Activated CD4-positive, alpha-beta memory T cell treated with anti-CD3 and anti-CD28 coated beads, Interleukin-2, amount 10 ng/mL, durations not matched to agents 7 days and 5 days (primary cell): ENCODE results near the gene PLP1. TPM values are rescaled to one million over a fixed set of nuclear protein-coding genes. Genes with fewer than 3 reads are reported as not detected.
"Not testable (repeated sequence)": the region's sequence is repeated elsewhere in the genome, so short reads cannot be mapped to it uniquely, and the experiment has no call there.

Experiments
- CTCF ChIA-PET: fragments of 350-600 bp; sonication (Branson Sonifier 250); formaldehyde crosslinking; loops from one replicate; lab custom pipeline; 2021; ENCODE audit warnings: antibody characterized with exemption, inconsistent platforms; lab: Charles Lee
- POLR2A ChIA-PET: fragments of 350-600 bp; sonication (Branson Sonifier 250); formaldehyde crosslinking; loops from one replicate; lab custom pipeline; 2021; ENCODE audit warnings: antibody characterized with exemption; lab: Charles Lee
- DNase-seq: peaks from one replicate; pipeline ENCODE4 v3.0.0-alpha.2; 2020
- H3K27ac Mint-ChIP-seq: one replicate; pipeline ENCODE4 v1.8.0; 2021; ENCODE audit warnings: mild to moderate bottlenecking, mixed read lengths
- H3K27me3 Mint-ChIP-seq: one replicate; pipeline ENCODE4 v1.8.0; 2021; ENCODE audit warnings: mixed read lengths
- H3K36me3 Mint-ChIP-seq: one replicate; pipeline ENCODE4 v1.8.0; 2021; ENCODE audit warnings: low read depth, mixed read lengths
- H3K4me1 Mint-ChIP-seq: one replicate; pipeline ENCODE4 v1.8.0; 2021; ENCODE audit warnings: mixed read lengths
- H3K4me3 Mint-ChIP-seq: one replicate; pipeline ENCODE4 v1.8.0; 2021; ENCODE audit warnings: mild to moderate bottlenecking, mixed read lengths
- H3K9me3 Mint-ChIP-seq: one replicate; pipeline ENCODE4 v1.8.0; 2021; ENCODE audit warnings: mixed read lengths
- total RNA-seq, 2 experiments: library from RNA; stranded (reverse); gene quantifications; one replicate each; pipeline ENCODE4 v1.2.3, GENCODE V29; 2021

The PLP1 gene
- total RNA-seq, 2 experiments from 2014 or later, result not detected

DNA sequence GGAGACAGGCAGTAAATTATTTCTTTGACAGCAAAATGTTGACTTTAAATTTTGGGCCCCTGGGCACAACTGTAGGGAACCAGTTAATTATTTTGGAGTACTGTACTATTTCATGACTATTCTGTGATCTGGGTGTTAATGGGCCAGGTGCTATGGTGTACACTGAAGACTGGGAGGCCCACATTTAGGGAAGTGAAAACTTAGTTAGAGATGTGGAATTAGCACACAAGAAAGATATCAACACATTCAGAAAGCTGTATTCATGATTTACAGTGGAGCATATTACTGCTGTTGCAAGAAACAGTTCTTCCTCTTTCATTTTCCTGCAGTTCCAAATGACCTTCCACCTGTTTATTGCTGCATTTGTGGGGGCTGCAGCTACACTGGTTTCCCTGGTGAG is 12.4 kb downstream of the PLP1 start:
- CTCF ChIA-PET, result no interaction called here
- Mint-ChIP-seq H3K4me1 (peaks cover 3% of the 10 kb centered on the region), H3K27me3 (peaks cover 8% of the 10 kb centered on the region), H3K4me3 (no peak overlapping the region), H3K9me3 (no peaks in the 10 kb centered on the region), H3K27ac (no peak overlapping the region), H3K36me3 (no peaks in the 10 kb centered on the region)
- POLR2A ChIA-PET, result no interaction called here
- no peak for DNase-seq

DNA sequence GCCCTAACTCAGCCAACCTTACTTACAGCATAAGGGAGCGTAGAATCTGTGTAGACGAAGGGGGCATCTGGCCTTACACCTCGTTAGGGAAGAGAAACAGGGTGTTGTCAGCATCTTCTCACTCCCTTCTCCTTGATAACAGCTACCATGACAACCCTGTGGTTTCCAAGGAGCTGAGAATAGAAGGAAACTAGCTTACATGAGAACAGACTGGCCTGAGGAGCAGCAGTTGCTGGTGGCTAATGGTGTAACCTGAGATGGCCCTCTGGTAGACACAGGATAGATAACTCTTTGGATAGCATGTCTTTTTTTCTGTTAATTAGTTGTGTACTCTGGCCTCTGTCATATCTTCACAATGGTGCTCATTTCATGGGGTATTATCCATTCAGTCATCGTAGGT is 14.6 kb downstream of the PLP1 start:
- H3K36me3 Mint-ChIP-seq, result no peaks in the 10 kb centered on the region
- peaks cover 8% of the 10 kb centered on the region for H3K27me3 Mint-ChIP-seq
- ChIA-PET CTCF (no interaction called here), POLR2A (no interaction called here)
- no peak overlapping the region for H3K4me3 Mint-ChIP-seq
- no peaks in the 10 kb centered on the region for H3K9me3 Mint-ChIP-seq
- H3K4me1 Mint-ChIP-seq, result peaks cover 3% of the 10 kb centered on the region
- no peak for DNase-seq
- H3K27ac Mint-ChIP-seq, result no peak overlapping the region

DNA sequence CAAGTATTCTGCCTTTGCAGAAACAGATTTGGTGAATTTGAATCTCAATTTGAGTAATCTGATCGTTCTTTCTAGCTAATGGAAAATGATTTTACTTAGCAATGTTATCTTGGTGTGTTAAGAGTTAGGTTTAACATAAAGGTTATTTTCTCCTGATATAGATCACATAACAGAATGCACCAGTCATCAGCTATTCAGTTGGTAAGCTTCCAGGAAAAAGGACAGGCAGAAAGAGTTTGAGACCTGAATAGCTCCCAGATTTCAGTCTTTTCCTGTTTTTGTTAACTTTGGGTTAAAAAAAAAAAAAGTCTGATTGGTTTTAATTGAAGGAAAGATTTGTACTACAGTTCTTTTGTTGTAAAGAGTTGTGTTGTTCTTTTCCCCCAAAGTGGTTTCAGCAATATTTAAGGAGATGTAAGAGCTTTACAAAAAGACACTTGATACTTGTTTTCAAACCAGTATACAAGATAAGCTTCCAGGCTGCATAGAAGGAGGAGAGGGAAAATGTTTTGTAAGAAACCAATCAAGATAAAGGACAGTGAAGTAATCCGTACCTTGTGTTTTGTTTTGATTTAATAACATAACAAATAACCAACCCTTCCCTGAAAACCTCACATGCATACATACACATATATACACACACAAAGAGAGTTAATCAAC is 15.3 kb downstream of the PLP1 start:
- H3K27ac Mint-ChIP-seq, result no peak overlapping the region
- ChIA-PET POLR2A (no interaction called here), CTCF (no interaction called here)
- H3K9me3 Mint-ChIP-seq, result no peaks in the 10 kb centered on the region
- H3K36me3 Mint-ChIP-seq, result no peaks in the 10 kb centered on the region
- no peak for DNase-seq
- no peak overlapping the region for H3K4me3 Mint-ChIP-seq
- H3K4me1 Mint-ChIP-seq, result peaks cover 3% of the 10 kb centered on the region
- peaks cover 8% of the 10 kb centered on the region for H3K27me3 Mint-ChIP-seq

DNA sequence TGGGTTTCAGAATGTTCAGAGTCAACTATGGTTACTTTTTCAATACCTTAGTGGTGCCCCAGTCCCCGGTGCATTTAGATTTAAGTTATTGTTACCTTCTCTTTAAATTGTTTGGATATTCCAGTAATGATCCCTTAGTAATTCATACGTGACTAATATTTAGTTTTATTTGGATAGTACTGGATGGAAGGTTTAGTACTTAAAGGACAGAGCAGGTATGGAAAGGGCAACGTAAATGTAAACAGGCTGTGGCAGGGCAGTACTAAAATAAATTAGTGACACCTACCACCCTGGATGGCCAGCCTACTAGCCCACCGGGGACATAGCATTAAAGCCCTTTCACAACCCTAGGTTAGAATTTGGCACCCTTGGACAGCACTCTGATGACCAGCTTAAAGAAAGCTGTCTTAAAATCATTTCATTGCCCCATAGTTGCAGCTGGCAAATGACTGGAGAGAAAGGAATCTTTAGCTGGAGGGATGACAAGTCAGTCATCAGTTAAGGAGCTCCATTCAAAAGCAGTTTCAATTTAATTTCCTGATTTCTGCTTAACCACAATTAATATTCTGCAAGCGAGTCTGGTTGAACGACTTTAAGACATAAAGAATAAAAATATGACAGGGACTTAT is 16.4 kb downstream of the PLP1 start:
- ChIA-PET CTCF (no interaction called here), POLR2A (no interaction called here)
- Mint-ChIP-seq H3K36me3 (no peaks in the 10 kb centered on the region), H3K4me1 (peaks cover 3% of the 10 kb centered on the region), H3K9me3 (no peaks in the 10 kb centered on the region), H3K27ac (no peak overlapping the region), H3K27me3 (peaks cover 8% of the 10 kb centered on the region), H3K4me3 (no peak overlapping the region)
- no peak for DNase-seq

DNA sequence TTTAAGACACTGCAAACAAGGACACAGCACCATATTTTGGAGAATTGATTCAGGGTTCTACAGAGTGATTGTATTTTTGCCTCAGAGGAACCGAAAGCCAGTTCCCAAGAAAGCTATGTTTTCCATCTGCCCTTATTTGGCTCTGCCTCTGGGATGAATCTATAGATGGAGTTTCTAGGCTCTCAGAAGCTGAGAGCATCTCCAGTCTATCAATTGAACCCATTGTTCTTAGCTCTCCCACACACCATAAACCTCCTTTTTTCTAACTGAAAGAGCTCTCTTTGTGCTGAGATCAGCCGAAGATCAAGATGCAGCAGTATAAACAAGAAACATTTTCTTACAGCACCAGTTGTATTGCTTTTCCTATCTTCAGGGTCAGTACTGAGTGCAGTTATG is 16.9 kb downstream of the PLP1 start:
- H3K27me3 Mint-ChIP-seq, result peaks cover 8% of the 10 kb centered on the region
- H3K36me3 Mint-ChIP-seq, result no peaks in the 10 kb centered on the region
- H3K27ac Mint-ChIP-seq, result no peak overlapping the region
- ChIA-PET POLR2A (no interaction called here), CTCF (no interaction called here)
- no peak for DNase-seq
- H3K4me1 Mint-ChIP-seq, result peaks cover 3% of the 10 kb centered on the region
- H3K4me3 Mint-ChIP-seq, result no peak overlapping the region
- H3K9me3 Mint-ChIP-seq, result no peaks in the 10 kb centered on the region

DNA sequence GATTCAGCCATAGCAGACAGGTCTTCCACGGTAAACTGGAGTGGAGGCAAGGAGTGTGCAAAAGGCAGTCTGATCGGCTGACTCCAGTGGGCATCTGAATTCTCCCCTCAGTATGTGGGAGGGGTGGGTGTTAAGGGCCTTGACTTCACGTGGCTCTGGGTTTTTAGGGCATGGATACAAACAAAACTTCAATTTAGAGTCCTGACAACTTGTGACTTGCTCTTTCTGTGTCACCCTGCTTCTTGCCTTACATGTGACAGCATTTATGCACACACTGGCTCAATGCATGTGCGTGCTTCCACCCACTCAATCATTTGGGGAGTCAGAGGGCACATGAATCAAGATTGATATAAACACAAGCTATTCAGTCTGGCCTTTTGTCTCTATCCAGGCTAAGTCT is 17.5 kb downstream of the PLP1 start:
- ChIA-PET POLR2A (no interaction called here), CTCF (no interaction called here)
- H3K36me3 Mint-ChIP-seq, result no peaks in the 10 kb centered on the region
- no peak overlapping the region for H3K27ac Mint-ChIP-seq
- no peak for DNase-seq
- H3K9me3 Mint-ChIP-seq, result no peaks in the 10 kb centered on the region
- H3K27me3 Mint-ChIP-seq, result peaks cover 6% of the 10 kb centered on the region
- H3K4me1 Mint-ChIP-seq, result peaks cover 3% of the 10 kb centered on the region
- no peak overlapping the region for H3K4me3 Mint-ChIP-seq

DNA sequence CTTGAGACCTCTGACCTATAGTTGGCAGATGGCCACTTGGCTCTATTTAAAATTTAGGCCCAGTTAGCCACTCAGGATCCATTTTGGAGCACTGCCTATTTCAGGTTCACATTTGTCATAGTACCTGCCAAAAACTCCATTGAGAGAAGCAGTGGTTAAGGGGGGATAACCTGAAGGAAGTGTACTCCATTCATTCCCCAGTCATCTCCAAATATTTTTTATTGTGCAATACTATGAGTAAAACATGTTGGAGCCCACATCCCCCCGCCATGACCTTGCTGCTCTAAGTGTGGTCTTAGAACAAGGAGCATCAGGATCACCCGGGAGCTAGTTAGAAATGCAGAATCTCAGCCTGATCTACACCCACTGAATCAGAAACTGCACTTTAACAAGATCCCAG is 21.1 kb downstream of the PLP1 start:
- no peak overlapping the region for H3K4me3 Mint-ChIP-seq
- peaks cover 9% of the 10 kb centered on the region for H3K4me1 Mint-ChIP-seq
- no peak overlapping the region for H3K27ac Mint-ChIP-seq
- no peaks in the 10 kb centered on the region for H3K9me3 Mint-ChIP-seq
- H3K27me3 Mint-ChIP-seq, result peaks cover 3% of the 10 kb centered on the region
- ChIA-PET CTCF (no interaction called here), POLR2A (no interaction called here)
- no peak for DNase-seq
- H3K36me3 Mint-ChIP-seq, result no peaks in the 10 kb centered on the region

DNA sequence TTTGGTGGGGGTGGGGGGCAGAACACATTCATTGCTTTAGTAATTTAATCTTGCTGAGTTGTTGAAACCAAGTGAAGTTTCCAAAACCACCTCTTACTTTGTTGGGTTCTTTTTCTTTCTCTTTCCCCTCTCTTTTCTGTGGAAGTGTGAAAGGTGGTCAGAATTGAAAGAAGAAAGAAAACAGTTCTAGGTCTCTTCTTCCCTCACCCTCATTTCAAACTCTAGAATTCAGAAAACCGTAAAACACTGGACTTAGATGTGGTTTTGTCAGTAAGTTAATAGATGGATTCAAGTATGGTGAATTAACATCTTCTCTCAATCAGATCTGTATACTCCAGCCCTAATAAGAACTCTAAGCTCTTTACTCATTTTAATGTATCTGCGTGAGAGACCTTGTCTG is 23.7 kb downstream of the PLP1 start:
- Mint-ChIP-seq H3K9me3 (no peaks in the 10 kb centered on the region), H3K4me1 (peaks cover 6% of the 10 kb centered on the region), H3K27me3 (no peaks in the 10 kb centered on the region), H3K36me3 (no peaks in the 10 kb centered on the region), H3K27ac (no peak overlapping the region), H3K4me3 (no peak overlapping the region)
- no peak for DNase-seq
- ChIA-PET CTCF (no interaction called here), POLR2A (no interaction called here)

DNA sequence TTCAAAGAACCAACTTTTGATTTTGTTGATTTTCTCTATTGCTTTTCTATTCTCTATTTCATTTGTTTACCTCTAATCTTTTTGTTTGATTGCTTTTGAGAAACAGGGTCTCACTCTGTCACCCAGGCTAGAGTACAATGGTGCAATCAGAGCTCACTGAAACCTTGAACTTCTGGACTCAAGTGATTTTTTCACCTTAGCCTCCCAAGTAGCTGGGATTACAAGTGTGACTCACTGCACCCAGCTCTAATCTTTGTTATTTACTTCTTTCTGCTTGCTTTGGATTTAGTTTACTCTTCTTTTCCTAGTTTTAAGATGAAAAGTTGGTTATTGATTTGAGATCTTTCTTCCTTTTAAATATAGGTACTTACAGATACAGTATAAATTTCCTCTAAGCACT is 29.2 kb downstream of the PLP1 start:
- DNase-seq, result no peak
- POLR2A ChIA-PET, result no interaction called here

DNA sequence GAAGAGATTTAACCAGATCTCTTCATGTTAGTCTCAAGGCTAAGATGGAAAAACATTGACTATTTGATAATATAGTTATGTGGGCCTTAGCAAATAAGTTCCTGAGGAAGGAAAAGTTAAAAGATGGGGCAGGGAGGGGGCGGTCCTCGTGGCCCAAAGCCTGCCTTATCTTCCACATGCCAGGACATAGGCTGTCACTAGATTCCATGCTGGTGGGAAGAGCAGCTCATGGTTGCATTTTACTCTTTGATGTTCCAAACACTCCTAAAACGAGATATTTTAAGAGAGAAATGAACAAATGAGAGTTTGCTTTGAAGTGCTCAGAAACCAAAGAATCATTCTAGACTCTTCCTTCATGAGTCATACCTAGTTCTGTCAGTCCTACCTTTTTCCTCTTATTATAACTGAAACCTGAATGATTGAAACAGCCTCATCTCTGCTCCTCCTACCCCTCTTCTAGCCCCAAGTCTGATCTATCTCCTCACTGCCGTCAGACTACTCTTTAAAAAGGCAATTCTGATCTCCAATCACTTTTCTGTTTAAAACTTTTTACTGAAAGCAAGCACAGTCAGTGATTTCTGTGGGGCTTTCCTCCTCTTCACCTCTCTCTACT is 30.3 kb downstream of the PLP1 start:
- no peaks in the 10 kb centered on the region for H3K27me3 Mint-ChIP-seq

More for the DNA sequence above, 29.2 kb downstream of the PLP1 start:
- CTCF ChIA-PET, result interaction anchor here (0.6 to 1.1 kb wide), 2 partner anchors 14 to 35 kb away, joined by 3 read pairs; no protein-coding TSS in a partner anchor
- Mint-ChIP-seq H3K27me3 (no peaks in the 10 kb centered on the region), H3K36me3 (no peaks in the 10 kb centered on the region), H3K4me3 (no peak overlapping the region), H3K9me3 (no peaks in the 10 kb centered on the region), H3K27ac (no peak overlapping the region), H3K4me1 (peaks cover 13% of the 10 kb centered on the region)

DNA sequence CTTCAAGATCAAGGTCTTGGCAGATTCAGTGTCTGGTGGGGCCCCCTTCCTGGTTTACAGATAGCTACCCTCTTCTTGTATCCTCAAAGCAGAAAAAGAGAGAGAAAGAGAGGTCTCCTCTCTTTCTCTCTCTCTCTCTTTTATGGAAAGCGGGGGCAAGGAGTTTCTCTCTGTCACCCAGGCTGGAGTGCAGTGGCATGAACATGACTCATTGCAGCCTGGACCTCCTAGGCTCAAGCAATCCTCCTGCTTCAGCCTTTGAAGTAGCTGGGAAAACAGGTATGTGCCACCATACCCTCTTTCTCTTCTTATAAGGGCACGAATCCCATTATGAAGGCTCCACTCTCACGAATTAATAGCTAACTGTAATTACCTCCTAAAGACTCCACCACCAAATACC is 35.2 kb downstream of the PLP1 start:
- Mint-ChIP-seq H3K4me1 (peaks cover 8% of the 10 kb centered on the region), H3K4me3 (no peak overlapping the region), H3K27ac (no peak overlapping the region), H3K9me3 (no peaks in the 10 kb centered on the region), H3K27me3 (peaks cover 9% of the 10 kb centered on the region), H3K36me3 (no peaks in the 10 kb centered on the region)
- ChIA-PET POLR2A (no interaction called here), CTCF (interaction anchor here (1.3 kb wide), 1 partner anchor 38 kb away, joined by 3 read pairs; no protein-coding TSS in a partner anchor)
- no peak for DNase-seq

More for the DNA sequence above, 30.3 kb downstream of the PLP1 start:
- ChIA-PET CTCF (no interaction called here), POLR2A (no interaction called here)
- no peak overlapping the region for H3K27ac Mint-ChIP-seq
- peaks cover 12% of the 10 kb centered on the region for H3K4me1 Mint-ChIP-seq
- DNase-seq, result no peak
- no peaks in the 10 kb centered on the region for H3K9me3 Mint-ChIP-seq
- H3K36me3 Mint-ChIP-seq, result no peaks in the 10 kb centered on the region
- no peak overlapping the region for H3K4me3 Mint-ChIP-seq

DNA sequence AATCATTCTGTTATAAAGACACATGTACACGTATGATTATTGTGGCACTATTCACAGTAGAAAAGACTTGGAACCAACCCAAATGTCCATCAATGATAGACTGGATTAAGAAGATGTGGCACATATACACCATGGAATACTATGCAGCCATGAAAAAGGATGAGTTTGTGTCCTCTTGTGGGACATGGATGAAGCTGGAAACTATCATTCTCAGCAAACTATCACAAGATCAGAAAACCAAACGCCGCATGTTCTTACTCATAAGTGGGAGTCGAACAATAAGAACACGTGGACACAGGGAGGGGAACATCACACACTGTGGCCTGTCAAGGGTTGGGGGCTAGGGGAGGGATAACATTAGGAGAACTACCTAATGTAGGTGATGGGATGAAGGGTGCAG is 40.5 kb downstream of the PLP1 start:
- H3K4me1 Mint-ChIP-seq, H3K9me3 Mint-ChIP-seq, POLR2A ChIA-PET, H3K4me3 Mint-ChIP-seq, H3K36me3 Mint-ChIP-seq, H3K27me3 Mint-ChIP-seq, H3K27ac Mint-ChIP-seq, DNase-seq: not testable (repeated sequence)
- CTCF ChIA-PET, result interaction anchor here (1.5 kb wide), 1 partner anchor 15 kb away, joined by 3 read pairs; the partner anchor contains the start of gene RAB9B

DNA sequence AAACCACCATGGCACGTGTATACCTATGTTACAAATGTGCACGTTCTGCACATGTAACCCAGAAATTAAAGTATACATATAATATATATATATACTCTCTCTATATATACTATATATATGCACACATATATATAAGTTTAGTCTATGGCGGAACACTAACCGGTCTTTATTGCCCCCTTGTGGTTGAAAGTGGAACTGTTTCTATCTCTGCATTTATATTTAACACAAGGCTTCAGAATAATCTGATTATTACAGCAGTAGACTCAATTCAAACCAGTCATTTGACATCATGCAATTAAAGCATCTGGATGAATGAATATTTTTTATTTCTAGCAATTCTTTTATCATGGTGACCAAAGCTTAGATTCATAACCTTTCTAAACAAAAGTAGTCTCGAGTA is 40.9 kb downstream of the PLP1 start:
- CTCF ChIA-PET, result interaction anchor here (1.5 kb wide), 1 partner anchor 14 kb away, joined by 3 read pairs; the partner anchor contains the start of gene RAB9B
- no peak overlapping the region for H3K4me3 Mint-ChIP-seq
- DNase-seq, result no peak

More for the DNA sequence above, 40.9 kb downstream of the PLP1 start:
- Mint-ChIP-seq H3K27ac (no peak overlapping the region), H3K36me3 (no peaks in the 10 kb centered on the region), H3K9me3 (no peaks in the 10 kb centered on the region), H3K27me3 (peaks cover 9% of the 10 kb centered on the region), H3K4me1 (peaks cover 4% of the 10 kb centered on the region)
- POLR2A ChIA-PET, result no interaction called here
